ENCODE results near the gene TTYH1.
"Not testable (repeated sequence)": the region's sequence is repeated elsewhere in the genome, so short reads cannot be mapped to it uniquely, and the experiment has no call there.

The TTYH1 gene

DNA sequence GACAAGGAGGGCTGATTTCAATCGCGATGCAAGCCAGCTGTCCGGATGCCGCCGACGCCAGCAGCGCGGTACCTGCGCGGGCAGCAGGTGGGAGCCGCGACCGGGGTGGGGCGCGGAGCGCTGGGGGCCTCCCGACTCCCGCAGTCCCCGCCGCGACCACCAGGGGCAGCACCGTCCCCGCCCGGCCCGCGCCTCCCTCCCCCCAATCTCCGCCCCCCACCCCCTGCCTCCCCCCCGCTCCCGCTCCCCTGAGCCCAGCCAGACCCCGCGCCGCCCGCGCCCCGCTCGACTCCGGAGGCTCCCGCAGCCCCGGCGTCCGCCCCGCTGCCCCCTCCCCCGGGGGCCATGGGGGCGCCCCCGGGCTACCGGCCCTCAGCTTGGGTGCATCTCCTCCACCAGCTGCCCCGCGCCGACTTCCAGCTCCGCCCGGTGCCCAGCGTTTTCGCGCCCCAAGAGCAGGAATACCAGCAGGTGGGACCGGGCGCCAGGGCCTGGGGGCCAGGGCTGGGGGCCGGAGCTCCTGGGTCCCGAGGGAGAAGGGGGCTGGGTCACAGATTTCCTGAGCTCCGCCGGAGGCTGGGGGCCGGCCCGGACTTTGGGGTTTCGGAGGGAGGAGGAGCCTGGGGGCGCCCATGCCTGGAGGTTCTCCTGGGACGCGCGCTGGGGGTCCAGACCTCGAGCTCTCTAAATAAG, at the start of gene TTYH1:
Gene TTYH1, plus strand, starts transcription at position 257 of the 693 bp plus-strand sequence. Its CDS starts 89 bp downstream, at position 346.
- peak in 43 of 56 donors; percentile 23 to 79 (median 59) for DNase-seq

DNA sequence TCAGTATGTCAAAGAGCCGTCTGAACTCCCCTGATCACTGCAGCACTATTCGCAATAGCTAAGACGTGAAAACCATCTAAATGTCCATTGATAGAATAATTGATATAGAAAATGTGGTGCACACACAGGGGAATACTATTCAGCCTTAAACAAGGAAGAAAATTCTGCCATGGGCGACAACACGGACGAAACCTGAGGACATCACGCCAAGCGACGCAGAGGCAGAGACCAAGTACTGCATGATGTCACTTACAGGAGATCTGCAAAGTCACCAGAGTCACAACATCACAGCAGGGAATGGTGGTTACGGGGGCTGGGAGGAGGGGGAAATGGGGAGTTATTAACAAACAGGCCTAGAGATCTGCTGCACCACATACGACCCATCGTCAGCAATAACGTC, 49.5 kb upstream of the TTYH1 start:
- not testable (repeated sequence) for DNase-seq

DNA sequence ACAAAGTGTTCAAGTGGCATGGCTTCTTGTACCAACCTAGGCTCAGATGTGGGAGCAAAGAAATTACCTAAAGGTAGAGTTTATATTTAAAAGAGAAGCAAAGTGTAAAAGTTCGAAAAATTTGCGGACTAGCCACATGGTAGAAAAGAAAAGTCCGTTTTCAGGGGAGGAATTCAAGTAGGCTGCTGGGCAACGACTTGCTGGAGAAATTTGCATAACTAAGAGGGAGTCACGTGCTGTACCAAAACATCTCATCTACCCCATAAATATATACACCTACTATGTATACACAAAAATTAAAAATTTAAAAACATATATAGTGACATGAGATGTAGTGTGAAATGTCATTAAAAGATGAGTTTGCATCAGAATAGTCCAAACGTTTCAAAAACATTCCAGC, 48.5 kb upstream of the TTYH1 start:
- no peak for DNase-seq

DNA sequence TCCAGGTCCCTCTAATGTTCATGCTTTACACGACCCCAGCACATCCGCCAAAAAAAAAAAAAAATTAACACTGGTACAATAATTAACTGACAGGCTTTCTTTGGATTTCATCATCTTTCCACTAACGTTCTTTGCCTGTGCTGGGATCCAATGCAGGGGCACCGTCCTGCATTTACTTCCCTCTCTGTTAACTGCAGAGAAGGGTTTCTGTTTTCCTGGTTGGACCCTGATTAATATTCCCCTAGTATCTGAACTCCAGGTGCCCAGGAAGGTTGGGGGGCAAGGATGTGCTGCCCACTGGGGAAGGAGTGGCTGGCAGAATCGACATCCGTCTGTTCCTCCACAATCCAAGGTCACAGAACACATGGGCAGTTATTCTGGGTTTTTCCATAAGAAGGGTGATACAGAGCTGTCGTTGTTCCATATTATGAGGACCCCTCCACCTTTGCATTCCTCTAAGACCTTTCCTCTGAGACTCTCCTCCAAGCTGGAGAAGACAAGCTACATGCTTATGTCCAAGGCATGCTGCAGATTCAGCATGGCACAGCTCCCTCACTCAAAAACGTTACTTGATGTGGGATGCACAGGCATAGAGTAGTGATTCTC, 46.1 kb upstream of the TTYH1 start:
- no peak for DNase-seq

DNA sequence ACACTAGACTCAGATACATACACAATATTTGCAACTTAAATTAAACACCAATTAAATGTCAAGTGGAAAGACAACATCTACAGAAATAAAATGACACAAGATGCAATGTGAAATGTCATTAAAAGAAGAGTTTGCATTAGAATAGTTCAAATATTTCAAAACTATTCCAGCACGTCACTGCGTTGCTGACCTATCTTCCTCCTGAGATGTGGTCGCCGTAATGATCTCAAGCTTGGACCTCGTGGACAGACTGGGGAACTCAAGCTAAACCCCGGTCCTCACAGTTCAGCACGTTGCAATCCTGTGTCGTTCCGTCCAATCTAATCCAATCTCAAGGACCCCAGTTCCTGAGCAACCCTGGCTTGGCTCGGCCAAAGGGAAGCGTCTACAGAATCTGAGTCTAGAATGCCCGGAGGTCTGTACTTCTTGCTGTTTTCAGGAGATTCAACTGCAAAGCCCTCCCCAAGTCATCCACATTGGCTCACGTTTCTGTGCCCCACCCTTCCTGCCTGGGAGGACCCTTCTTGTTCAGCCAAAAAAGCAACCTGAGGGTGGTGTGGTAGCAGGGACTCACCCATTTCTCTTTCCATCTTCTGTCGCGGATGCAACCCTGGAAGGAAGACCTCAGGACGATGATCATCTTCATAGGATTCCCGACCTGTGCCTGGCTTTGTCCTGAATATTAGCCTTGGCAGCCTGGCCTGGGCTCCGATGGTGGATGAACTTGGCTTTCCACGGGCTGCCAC, 45.4 kb upstream of the TTYH1 start:
- not testable (repeated sequence) for DNase-seq

DNA sequence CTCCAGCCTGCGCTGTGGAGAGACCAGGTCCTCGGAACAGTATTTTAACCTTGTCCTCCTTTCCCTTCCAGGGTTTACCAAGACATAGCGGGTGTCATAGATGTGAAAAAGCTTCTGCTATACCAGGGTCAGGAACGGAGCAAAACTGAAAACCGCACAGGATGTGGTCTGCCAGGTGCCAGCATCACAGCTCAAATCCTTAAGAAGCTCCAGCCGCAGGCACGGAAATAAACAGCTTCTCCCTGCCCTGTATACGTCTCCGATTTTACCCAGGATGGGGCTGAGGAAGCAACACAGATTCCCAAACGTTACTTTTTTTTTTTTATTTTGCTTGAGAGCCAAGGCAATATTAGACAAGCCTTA, 44.8 kb upstream of the TTYH1 start:
- DNase-seq, result not testable (repeated sequence)

DNA sequence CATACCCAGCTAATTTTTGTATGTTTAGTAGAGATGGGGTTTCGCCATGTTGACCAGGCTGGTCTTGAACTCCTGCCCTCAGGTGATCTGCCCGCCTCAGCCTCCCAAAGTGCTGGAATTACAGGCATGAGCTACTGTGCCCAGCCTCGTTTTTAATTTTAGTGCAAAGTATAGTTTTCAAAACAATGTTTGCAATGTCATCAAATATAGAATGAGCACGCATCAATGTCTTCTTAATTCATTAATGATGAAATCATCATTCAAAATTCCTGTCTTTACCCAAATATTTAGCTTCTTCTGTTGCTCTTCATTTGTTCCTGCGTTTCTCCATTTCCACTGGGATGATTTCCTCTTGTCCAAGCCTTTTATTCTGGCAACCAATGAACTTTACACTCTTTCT, 43.8 kb upstream of the TTYH1 start:
- not testable (repeated sequence) for DNase-seq

DNA sequence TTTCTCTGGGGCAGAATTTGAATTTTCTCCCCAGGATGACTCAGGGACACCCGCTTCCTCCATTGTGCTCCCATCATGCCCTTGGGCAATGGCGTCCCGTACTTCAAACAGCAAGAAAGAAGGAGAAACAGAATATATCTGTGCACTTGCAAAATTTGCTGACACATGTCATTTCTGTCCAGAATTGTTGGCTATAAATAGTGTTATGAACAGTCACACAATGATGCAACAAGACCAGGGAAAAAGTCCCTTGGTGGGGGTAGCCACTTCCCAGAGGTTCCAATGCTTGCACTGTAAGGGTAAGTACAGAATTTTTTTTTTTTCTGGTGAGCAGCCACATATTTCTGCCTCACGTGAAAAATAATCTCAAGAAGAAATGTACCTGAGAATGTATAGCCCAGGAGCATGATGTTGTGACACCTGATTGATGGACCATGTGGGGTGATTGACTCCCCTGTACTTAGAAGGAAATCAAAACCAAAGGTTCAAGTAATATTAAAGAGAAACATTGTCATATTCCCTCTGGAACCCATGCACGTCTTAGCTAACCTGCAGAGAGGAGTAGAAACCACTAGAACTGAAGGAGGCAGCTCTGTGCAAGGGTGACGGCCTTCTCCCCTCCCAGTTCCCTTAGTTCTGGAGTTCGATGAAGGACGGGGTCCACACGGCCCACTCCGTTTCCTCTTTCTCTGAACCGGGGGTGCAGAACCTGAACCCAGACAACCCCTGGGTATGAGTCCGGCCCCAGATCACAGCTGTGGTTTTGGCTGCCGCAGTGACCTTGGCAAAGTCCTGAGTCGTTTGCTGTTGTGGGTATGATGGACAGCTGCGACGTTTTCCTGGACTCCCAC, 41.3 kb upstream of the TTYH1 start:
- DNase-seq, result peak in 1 of 56 donors; percentile 3

DNA sequence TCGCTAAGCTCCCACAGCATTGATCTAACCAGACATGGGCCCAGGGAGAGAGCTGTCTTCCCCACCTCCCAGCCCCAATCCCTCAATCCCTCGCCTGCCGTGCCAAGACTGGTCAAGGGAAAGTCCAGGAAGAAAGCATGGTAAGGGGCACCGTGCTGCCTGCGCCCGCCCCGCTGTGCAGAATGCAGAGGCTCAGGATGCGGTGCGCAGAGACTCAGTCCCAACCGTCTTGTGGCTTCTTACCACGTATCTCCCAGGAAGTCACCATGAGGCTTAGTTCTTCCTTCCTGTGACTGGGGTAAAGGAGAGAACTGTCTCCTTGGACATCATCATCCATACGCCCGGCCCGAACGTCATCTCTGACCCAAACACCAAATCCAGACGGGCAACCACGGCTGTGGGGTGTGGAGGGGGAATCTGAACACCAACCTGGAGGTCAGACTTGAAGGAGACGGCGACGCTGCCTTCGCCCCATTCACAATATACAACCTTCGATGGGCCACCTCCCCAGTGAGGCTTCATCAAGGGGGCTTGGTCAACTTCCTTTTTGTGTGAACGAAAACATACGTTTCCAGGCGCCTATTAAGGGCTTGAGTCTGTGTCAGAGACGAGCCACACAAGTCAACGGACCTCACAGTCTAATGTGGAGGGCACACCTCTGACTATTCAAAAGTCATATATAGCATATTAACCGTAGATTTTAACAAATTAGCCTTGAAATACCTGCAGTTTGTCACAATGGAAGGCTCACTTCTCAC, 39.9 kb upstream of the TTYH1 start:
- not testable (repeated sequence) for DNase-seq

DNA sequence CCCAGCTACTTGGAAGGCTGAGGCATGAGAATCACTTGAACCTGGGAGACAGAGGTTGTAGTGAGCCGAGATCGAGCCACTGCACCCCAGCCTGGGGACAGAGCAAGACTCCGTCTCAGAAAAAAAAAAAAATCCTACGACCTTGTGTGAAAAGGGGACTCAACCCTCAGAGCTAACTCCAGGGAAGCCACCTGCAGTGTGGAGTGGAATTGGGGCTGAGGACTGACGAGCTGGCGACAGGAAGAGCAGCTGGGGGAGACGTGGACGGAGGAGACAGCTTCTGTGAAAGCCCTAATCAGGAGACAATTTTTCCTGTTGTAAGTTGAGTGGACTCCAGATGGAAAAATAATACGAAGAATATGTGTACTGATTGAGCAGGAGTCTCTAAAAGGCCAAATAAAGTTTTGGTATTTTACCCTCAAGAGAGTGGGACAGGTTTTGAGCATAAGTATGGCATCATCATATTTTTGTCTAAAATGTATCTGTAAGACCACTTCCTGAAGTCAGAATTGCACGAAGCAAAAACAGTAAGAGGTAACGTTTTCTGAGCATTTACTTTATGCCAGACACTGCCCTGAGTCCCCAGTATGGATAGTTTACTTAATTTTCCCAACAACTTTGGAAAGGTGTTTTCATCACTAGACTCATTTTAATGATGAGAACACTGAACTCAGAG, 38.5 kb upstream of the TTYH1 start:
- DNase-seq, result no peak

DNA sequence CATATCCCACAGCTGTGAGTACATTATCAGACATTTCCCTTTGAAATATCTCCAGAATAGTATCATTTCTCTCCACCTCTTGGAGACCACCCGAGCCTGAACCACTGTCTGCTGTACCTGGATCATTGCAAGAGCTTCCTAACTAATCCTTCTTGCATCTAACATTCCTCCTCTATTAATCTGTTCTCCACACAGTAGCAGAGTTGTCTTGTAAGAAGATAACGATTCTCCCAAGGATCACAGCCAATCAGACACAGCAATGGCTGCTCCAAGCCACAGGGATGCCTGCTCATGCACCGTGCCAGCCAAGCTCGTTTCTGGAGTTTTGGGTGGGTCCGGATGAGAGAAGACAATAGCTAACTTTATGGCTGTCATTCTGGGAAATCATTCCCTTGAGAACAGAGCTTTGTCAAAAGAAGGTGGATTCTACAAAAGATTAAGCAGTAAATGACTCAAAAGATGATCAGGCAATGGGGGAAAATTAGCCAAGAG, 36.0 kb upstream of the TTYH1 start:
- peak in 11 of 56 donors; percentile 3 to 48 (median 30) for DNase-seq

DNA sequence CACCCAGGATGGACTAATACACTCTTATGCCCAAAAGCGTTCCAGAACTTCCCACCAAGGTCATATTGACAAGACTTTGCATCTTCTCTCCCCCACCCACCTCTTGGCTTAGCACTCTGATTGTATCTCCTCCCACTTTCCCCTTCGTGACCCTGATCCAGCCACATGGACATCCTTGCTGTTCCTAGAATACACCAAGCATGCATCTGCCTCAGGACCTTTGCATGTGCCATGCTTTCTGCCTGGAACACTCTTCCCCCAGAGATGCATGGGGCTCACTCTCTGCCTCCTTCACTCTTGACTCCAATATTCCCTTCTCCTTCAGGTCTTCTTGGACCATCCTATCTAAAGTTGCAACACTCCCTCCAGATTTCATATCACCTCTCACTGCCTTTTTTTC, 34.4 kb upstream of the TTYH1 start:
- no peak for DNase-seq

DNA sequence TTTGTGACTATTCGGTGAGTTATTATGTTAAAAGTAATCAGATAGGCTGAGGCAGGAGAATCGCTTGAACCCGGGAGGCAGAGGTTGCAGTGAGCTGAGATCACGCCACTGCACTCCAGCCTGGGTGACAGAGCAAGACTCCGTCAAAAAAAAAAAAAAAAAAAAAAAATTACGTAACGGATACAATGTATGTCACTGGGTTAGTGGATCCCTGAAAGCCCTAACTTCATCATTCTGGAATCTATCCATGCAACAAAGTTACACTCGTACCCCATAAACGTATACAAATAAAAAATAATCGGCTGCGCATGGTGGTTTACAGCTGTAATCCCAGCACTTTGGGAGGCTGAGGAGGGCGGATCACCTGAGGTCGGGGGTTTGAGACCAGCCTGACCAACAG, 33.2 kb upstream of the TTYH1 start:
- DNase-seq, result not testable (repeated sequence)

DNA sequence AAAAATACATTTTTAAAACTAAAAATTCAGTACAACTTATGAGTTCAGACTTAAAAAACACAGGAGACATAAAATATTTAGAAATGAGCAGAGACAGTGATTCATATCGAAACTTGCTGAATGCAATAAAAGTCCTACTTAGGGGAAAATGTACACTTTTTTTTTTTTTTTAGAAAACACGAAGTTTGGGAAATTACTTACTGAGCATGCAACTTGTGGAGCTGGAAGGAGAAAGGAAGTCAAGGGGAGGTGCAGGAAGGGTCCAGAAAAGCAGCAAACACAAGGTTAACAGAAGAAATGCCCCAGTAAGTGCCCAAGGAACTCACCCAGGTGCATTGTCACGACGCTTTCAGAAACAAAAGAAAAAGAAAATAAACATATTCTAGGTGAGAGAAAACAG, 31.9 kb upstream of the TTYH1 start:
- DNase-seq, result no peak

DNA sequence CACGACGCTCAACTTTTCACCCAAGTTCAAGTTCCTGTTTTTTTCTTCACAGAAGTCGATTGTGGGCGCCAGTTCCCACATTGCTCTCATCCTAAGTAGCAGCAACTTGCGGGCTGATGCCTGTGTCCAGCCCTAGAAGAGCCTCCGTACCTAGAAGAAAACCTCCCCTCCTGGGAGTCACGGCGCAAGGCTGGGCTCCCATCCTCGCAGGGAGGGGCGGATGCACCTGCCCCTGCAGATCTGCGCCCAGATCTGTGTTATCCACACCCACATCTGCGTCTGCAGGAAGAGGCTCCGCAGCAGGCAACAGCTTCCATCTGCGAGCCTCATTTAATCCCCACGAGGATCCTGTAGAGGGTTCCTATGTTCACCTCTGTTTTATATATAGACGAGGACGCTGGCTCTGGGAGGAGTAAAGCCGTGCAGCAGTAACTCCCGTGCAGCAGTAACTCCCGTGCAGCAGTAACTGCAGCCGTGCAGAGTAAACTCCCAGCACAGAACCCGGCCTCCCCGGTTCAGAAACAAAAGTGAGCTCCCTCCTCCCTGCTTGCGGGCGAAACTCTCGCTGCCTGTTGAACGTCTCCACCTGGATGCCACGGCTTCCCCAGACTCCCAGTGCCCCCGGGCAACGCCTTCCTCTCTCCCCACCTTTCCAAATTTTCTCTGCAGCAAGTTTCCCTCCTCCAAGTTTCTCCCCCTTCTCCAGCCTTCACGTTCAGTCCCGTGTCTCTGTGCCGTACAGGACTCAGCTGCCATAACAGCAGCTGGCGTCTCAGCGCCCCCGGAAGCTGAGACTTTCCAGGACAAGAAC, 27.1 kb upstream of the TTYH1 start:
- DNase-seq, result peak in 4 of 56 donors; percentile 8 to 34 (median 26)

DNA sequence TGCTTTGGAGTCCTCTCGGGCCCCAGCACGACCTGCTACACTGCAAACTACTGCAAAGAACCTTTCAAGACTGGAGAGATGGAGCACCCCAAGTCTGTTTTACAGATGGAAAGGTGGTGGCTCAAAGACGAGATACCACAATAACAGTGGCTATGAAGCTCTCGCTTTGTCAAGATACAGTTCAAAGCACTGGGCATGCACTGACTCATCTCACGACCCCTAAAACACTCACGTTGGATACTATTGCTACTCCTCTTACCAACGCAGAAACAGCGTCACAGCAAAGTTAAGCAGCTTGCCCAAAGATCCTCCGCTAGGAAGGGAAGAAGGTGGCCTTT, 26.5 kb upstream of the TTYH1 start:
- no peak for DNase-seq

DNA sequence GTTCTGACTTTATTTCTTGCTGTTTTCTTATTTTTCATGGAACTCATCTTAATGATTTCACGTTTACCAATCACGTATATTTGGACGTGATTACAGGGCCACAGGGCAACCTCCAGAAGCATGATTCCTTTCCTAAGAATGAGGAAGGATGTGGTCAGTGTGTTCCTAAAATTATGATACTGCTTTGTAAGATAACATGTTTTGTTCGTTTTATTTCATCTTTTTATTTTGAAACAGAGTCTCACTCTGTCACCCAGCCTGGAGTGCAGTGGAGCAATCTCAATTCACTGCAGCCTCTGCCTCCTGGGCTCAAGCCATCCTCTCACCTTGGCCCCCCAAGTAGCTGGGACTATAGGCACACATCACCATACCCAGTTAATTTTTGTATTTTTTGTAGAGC, 25.7 kb upstream of the TTYH1 start:
- no peak for DNase-seq

DNA sequence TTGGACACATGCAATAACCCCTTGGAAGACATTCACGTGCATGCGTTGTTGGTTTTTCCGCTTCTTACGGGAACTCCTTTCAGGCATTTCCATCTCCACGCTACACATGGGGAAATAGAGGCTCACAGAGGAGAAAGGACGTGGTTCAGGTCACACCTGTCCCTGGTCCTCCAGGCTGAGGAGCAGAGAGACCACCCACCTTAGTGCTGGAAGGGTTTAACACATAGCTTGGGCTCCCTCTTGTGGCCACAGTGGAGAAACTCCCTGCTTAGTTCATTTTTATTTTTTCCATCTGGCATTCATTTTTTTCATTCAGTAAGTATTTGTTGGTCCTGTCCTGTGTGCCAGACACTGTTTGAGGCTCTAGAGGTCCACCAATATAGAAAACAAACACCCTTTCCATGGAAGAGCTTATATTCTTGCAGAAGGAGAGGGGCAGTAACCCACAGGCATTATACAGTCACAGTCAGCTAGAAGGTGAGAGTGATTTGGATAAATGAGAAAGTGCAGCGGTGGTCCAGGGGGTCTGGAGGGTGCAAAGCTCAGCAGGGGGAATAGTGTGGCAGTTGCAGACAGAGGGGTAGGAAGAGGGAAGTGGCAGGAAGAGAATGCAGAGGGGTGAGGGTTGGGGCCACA, 24.2 kb upstream of the TTYH1 start:
- peak in 29 of 56 donors; percentile 3 to 67 (median 18) for DNase-seq

DNA sequence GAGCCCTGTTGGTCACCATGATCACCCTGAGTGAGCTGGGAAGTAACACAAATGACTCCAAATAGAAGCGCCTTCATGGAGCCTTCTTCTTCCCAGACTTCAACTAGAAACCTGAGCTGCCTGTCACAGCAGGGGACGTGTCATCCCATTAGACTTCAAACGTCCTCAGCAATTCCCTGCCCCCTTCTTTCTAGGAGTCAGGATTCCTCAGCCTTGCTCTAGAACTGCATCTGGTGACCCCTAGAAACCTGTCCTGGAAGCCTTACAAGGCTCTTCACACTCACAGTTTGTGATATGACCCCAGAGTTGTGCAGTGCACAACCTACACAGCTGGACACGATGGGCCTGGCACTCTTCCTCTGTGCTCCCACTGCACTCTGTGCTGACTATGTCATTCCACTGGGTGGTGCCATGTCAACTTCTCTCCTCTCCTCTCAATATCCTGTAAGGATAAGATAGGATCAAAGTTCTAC, 23.6 kb upstream of the TTYH1 start:
- DNase-seq, result peak in 1 of 56 donors; percentile 7

Data from nucleus accumbens (tissue), 56 donors.